ENCODE data around the gene DCDC2. TPM values are rescaled to one million over a fixed set of nuclear protein-coding genes. Genes with fewer than 3 reads are reported as not detected.

The DCDC2 gene
- total RNA-seq, 1 donor from 2014 or later = 4.5 TPM

DNA sequence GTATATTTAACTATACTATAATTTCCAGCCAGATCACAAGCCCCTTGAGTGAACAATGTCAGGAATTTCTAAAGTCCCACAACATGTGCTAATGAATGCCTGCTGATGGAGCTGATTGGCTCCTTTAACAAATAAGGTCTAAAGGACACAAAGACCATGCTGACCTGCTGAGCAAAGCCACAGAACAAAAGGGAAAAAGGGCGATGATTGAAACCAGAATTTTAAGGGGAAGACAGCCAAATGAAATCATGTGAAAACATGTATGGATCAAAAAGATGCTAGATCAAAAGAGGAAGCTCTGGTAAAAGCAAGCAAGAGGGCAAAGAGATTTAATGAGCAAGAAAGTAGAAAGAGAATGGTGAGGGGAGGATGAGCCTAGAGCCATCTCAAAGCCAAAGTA is 105.6 kb downstream of the DCDC2 start:
- Mint-ChIP-seq H3K27me3 (ENCODE audit: low read depth, unreplicated experiment) (no peaks in the 10 kb centered on the region), H3K4me3 (ENCODE audit: unreplicated experiment) (no peak overlapping the region), H3K36me3 (ENCODE audit: low read depth, unreplicated experiment) (peaks cover 3% of the 10 kb centered on the region), H3K27ac (ENCODE audit: unreplicated experiment) (no peak overlapping the region), H3K4me1 (ENCODE audit: low read depth, unreplicated experiment) (peaks cover 2% of the 10 kb centered on the region), H3K9me3 (ENCODE audit: unreplicated experiment) (no peaks in the 10 kb centered on the region)
- DNase-seq (ENCODE audit: low read depth) = no peak
- Histone ChIP-seq H3K9ac (ENCODE audit: low read length) (no peak overlapping the region), H3K4me1 (ENCODE audit: insufficient read depth, low read length) (no peaks in the 10 kb centered on the region), H3K27ac (ENCODE audit: low read depth, low read length) (no peak overlapping the region), H3K4me2 (ENCODE audit: low read length) (no peak overlapping the region), H3K79me2 (ENCODE audit: insufficient read depth, low read length) (no peaks in the 10 kb centered on the region), H3K9me3 (ENCODE audit: insufficient read depth, low read depth, low read length) (no peaks in the 10 kb centered on the region), H3K36me3 (ENCODE audit: insufficient read depth, low read length) (no peaks in the 10 kb centered on the region), H4K20me1 (ENCODE audit: insufficient read depth, low read length) (no peaks in the 10 kb centered on the region), H3K4me3 (ENCODE audit: insufficient read depth, low read depth, low read length) (no peak overlapping the region), H3K27me3 (ENCODE audit: insufficient read depth, low read length) (no peaks in the 10 kb centered on the region), H2AFZ (ENCODE audit: low read depth, low read length) (no peak overlapping the region)
- TF ChIP-seq, protein P1, sequence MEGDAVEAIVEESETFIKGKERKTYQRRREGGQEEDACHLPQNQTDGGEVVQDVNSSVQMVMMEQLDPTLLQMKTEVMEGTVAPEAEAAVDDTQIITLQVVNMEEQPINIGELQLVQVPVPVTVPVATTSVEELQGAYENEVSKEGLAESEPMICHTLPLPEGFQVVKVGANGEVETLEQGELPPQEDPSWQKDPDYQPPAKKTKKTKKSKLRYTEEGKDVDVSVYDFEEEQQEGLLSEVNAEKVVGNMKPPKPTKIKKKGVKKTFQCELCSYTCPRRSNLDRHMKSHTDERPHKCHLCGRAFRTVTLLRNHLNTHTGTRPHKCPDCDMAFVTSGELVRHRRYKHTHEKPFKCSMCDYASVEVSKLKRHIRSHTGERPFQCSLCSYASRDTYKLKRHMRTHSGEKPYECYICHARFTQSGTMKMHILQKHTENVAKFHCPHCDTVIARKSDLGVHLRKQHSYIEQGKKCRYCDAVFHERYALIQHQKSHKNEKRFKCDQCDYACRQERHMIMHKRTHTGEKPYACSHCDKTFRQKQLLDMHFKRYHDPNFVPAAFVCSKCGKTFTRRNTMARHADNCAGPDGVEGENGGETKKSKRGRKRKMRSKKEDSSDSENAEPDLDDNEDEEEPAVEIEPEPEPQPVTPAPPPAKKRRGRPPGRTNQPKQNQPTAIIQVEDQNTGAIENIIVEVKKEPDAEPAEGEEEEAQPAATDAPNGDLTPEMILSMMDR (IDR thresholded peaks at IDR 0.05; ENCODE audit: insufficient read depth, low read depth, low read length) = no peak
- TF ChIP-seq EZH2 (IDR thresholded peaks at IDR 0.05; ENCODE audit: insufficient read depth, low read length) = no peak
- FAIRE-seq = no peak

GRCh38 chr6:24251339-24251738 is 106.5 kb downstream of the DCDC2 start:
- DNase-seq (ENCODE audit: low read depth) = no peak
- Histone ChIP-seq H3K36me3 (ENCODE audit: insufficient read depth, low read length) (no peaks in the 10 kb centered on the region), H3K4me2 (ENCODE audit: low read length) (no peak overlapping the region), H3K9ac (ENCODE audit: low read length) (no peak overlapping the region), H2AFZ (ENCODE audit: low read depth, low read length) (no peak overlapping the region), H3K79me2 (ENCODE audit: insufficient read depth, low read length) (no peaks in the 10 kb centered on the region), H3K4me3 (ENCODE audit: insufficient read depth, low read depth, low read length) (no peak overlapping the region), H3K27ac (ENCODE audit: low read depth, low read length) (no peak overlapping the region), H3K27me3 (ENCODE audit: insufficient read depth, low read length) (no peaks in the 10 kb centered on the region), H3K9me3 (ENCODE audit: insufficient read depth, low read depth, low read length) (no peaks in the 10 kb centered on the region), H3K4me1 (ENCODE audit: insufficient read depth, low read length) (no peaks in the 10 kb centered on the region), H4K20me1 (ENCODE audit: insufficient read depth, low read length) (no peaks in the 10 kb centered on the region)
- Mint-ChIP-seq H3K9me3 (ENCODE audit: unreplicated experiment) (no peaks in the 10 kb centered on the region), H3K36me3 (ENCODE audit: low read depth, unreplicated experiment) (peaks cover 3% of the 10 kb centered on the region), H3K27me3 (ENCODE audit: low read depth, unreplicated experiment) (no peaks in the 10 kb centered on the region), H3K27ac (ENCODE audit: unreplicated experiment) (no peak overlapping the region), H3K4me3 (ENCODE audit: unreplicated experiment) (no peak overlapping the region), H3K4me1 (ENCODE audit: low read depth, unreplicated experiment) (peaks cover 2% of the 10 kb centered on the region)
- FAIRE-seq = no peak
- no peak for TF ChIP-seq EZH2 (IDR thresholded peaks at IDR 0.05; ENCODE audit: insufficient read depth, low read length)
- TF ChIP-seq, protein P1 (IDR thresholded peaks at IDR 0.05; ENCODE audit: insufficient read depth, low read depth, low read length) = no peak

DNA sequence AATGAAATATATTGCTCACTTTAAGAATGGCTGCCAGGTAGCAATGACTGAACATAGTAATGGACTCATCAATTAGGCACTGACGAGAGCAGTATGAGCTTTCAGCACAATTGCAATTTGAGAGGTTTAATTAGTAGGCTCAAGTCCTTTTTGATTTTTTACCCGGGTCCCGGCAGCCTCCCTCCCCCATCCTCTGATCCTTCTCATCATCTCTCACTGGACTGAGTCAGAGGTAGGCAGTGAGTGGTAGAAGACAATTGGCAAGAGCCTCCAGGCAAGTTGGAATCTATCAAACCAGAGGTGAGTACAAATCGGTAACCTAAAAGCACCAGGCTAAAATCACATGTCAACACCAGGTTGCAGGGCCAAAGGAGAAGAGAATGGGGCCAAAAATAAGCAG is 107.9 kb downstream of the DCDC2 start:
- H3K27ac Mint-ChIP-seq (ENCODE audit: unreplicated experiment) = no peak overlapping the region
- Histone ChIP-seq H3K27me3 (ENCODE audit: insufficient read depth, low read length) (no peaks in the 10 kb centered on the region), H4K20me1 (ENCODE audit: insufficient read depth, low read length) (no peaks in the 10 kb centered on the region), H3K4me1 (ENCODE audit: insufficient read depth, low read length) (no peaks in the 10 kb centered on the region), H3K9me3 (ENCODE audit: insufficient read depth, low read depth, low read length) (no peaks in the 10 kb centered on the region), H3K4me3 (ENCODE audit: insufficient read depth, low read depth, low read length) (no peak overlapping the region), H3K36me3 (ENCODE audit: insufficient read depth, low read length) (no peaks in the 10 kb centered on the region), H3K27ac (ENCODE audit: low read depth, low read length) (no peak overlapping the region), H2AFZ (ENCODE audit: low read depth, low read length) (no peak overlapping the region), H3K9ac (ENCODE audit: low read length) (no peak overlapping the region), H3K4me2 (ENCODE audit: low read length) (no peak overlapping the region), H3K79me2 (ENCODE audit: insufficient read depth, low read length) (no peaks in the 10 kb centered on the region)
- H3K9me3 Mint-ChIP-seq (ENCODE audit: unreplicated experiment) = no peaks in the 10 kb centered on the region
- H3K27me3 Mint-ChIP-seq (ENCODE audit: low read depth, unreplicated experiment) = no peaks in the 10 kb centered on the region
- no peak for DNase-seq (ENCODE audit: low read depth)
- H3K36me3 Mint-ChIP-seq (ENCODE audit: low read depth, unreplicated experiment) = peaks cover 1% of the 10 kb centered on the region
- no peak for FAIRE-seq
- no peak for TF ChIP-seq EZH2 (IDR thresholded peaks at IDR 0.05; ENCODE audit: insufficient read depth, low read length)
- TF ChIP-seq, protein P1 (IDR thresholded peaks at IDR 0.05; ENCODE audit: insufficient read depth, low read depth, low read length) = no peak
- H3K4me3 Mint-ChIP-seq (ENCODE audit: unreplicated experiment) = no peak overlapping the region
- peaks cover 2% of the 10 kb centered on the region for H3K4me1 Mint-ChIP-seq (ENCODE audit: low read depth, unreplicated experiment)
